IMR-90 (cell line): ENCODE measurements around the gene U2AF1. TPM values are rescaled to one million over a fixed set of nuclear protein-coding genes. Genes with fewer than 3 reads are reported as not detected.
"Not testable (repeated sequence)": the region's sequence is repeated elsewhere in the genome, so short reads cannot be mapped to it uniquely, and the experiment has no call there.

Experiments used
- ATAC-seq: fragments of 200-7000 bp; cut with Tn5 transposase; 2 replicates; pipeline ENCODE4 v1.9.1; 2020; ENCODE audit warnings: low read depth, mild to moderate bottlenecking, moderate library complexity
- BruUV-seq: library from RNA; stranded (reverse); fragments of 400-500 nt; replicated peaks from 2 replicates; lab custom pipeline; 2021; lab: Mats Ljungman, UMichigan
- CTCF ChIA-PET: fragments of 300-600 bp; formaldehyde crosslinking; extraction: SDS; loops from one replicate; lab custom pipeline; 2021; ENCODE audit warnings: antibody characterized with exemption; lab: Yijun Ruan, JAX
- POLR2A ChIA-PET: fragments of 300-600 bp; sonication (Branson Sonifier 250); formaldehyde crosslinking; loops from one replicate; lab custom pipeline; 2022; ENCODE audit warnings: antibody characterized with exemption; ENCODE audit not compliant: unreplicated experiment; lab: Charles Lee
- DNase-seq: peaks from one replicate; pipeline ENCODE4 v3.0.0; 2013
- H2AFZ ChIP-seq: replicated peaks from 2 replicates; pipeline ENCODE3; 2013; ENCODE audit warnings: low read length, mild to moderate bottlenecking; ENCODE audit not compliant: poor library complexity
- H2AK5ac ChIP-seq: 2 replicates; pipeline ENCODE4 v1.6.1; 2013; ENCODE audit warnings: low read depth, low read length, inconsistent platforms
- H2AK9ac ChIP-seq: replicated peaks from 2 replicates; pipeline ENCODE3; 2013; ENCODE audit warnings: mild to moderate bottlenecking, low read depth, low read length, moderate library complexity; ENCODE audit not compliant: poor library complexity
- H2BK120ac ChIP-seq: 2 replicates; pipeline ENCODE4 v1.6.1; 2013; ENCODE audit warnings: low read depth, low read length, inconsistent platforms
- H2BK15ac ChIP-seq: 3 replicates; pipeline ENCODE4 v1.6.1; 2013; ENCODE audit warnings: low read depth, low read length, inconsistent platforms
- H2BK20ac ChIP-seq: 2 replicates; pipeline ENCODE4 v1.6.1; 2013; ENCODE audit warnings: low read depth, mild to moderate bottlenecking, inconsistent platforms, low read length, moderate library complexity
- H2BK5ac ChIP-seq: 2 replicates; pipeline ENCODE4 v1.6.1; 2013; ENCODE audit warnings: mild to moderate bottlenecking, low read depth, low read length, inconsistent platforms; ENCODE audit not compliant: poor library complexity, severe bottlenecking
- H3K14ac ChIP-seq: replicated peaks from 2 replicates; pipeline ENCODE4 v1.6.1; 2013; ENCODE audit warnings: low read depth, low read length, inconsistent platforms
- H3K18ac ChIP-seq: 2 replicates; pipeline ENCODE4 v1.6.1; 2013; ENCODE audit warnings: low read depth, low read length, control low read depth
- H3K23ac ChIP-seq: 2 replicates; pipeline ENCODE4 v1.6.1; 2013; ENCODE audit warnings: low read depth, low read length, inconsistent platforms
- H3K27ac ChIP-seq: 2 replicates; pipeline ENCODE4 v1.5.1; 2013; ENCODE audit warnings: mild to moderate bottlenecking, control low read depth, low read length; ENCODE audit not compliant: insufficient read depth
- H3K27me3 ChIP-seq: 2 replicates; pipeline ENCODE4 v1.6.1; 2013; ENCODE audit warnings: low read length; ENCODE audit not compliant: control insufficient read depth, insufficient read depth
- H3K36me3 ChIP-seq: 2 replicates; pipeline ENCODE4 v1.6.1; 2013; ENCODE audit warnings: low read length, mixed read lengths; ENCODE audit not compliant: control insufficient read depth, insufficient read depth
- H3K4ac ChIP-seq: 2 replicates; pipeline ENCODE4 v1.6.1; 2013; ENCODE audit warnings: low read depth, low read length, inconsistent platforms
- H3K4me1 ChIP-seq: 2 replicates; pipeline ENCODE4 v1.6.1; 2013; ENCODE audit warnings: low read length, mixed read lengths; ENCODE audit not compliant: control insufficient read depth, insufficient read depth
- H3K4me2 ChIP-seq: 2 replicates; pipeline ENCODE4 v1.6.1; 2013; ENCODE audit warnings: low read depth, mild to moderate bottlenecking, control low read depth, low read length, moderate library complexity
- H3K4me3 ChIP-seq: 2 replicates; pipeline ENCODE4 v1.5.1; 2013; ENCODE audit warnings: low read depth, mild to moderate bottlenecking, control low read depth, low read length, moderate library complexity; ENCODE audit not compliant: insufficient read depth
- H3K56ac ChIP-seq: 2 replicates; pipeline ENCODE4 v1.6.1; 2013; ENCODE audit warnings: low read length, inconsistent platforms; ENCODE audit not compliant: insufficient read depth; ENCODE audit errors: extremely low read depth
- H3K79me1 ChIP-seq, 2 experiments: 2 replicates each; pipeline ENCODE4 v1.6.1; 2013; ENCODE audit warnings: low read length in 2 of 2, inconsistent platforms in 1 of 2, low read depth in 1 of 2
- H3K9ac ChIP-seq: 2 replicates; pipeline ENCODE4 v1.6.1; 2013; ENCODE audit warnings: low read depth, low read length, control low read depth
- H3K9me1 ChIP-seq: 2 replicates; pipeline ENCODE4 v1.6.1; 2013; ENCODE audit warnings: low read length, inconsistent platforms; ENCODE audit not compliant: insufficient read depth
- H3K9me3 ChIP-seq: 2 replicates; pipeline ENCODE4 v1.6.1; 2013; ENCODE audit warnings: low read length; ENCODE audit not compliant: control insufficient read depth, insufficient read depth
- H4K20me1 ChIP-seq: 2 replicates; pipeline ENCODE4 v1.6.1; 2013; ENCODE audit warnings: low read length, inconsistent platforms; ENCODE audit not compliant: insufficient read depth
- H4K5ac ChIP-seq: 2 replicates; pipeline ENCODE4 v1.6.1; 2013; ENCODE audit warnings: mild to moderate bottlenecking, low read depth, low read length, control low read depth
- H4K8ac ChIP-seq, 2 experiments: 2 replicates each; pipeline ENCODE4 v1.6.1; 2013; ENCODE audit warnings: low read depth in 2 of 2, low read length in 2 of 2, control low read depth in 1 of 2, inconsistent platforms in 1 of 2
- H4K91ac ChIP-seq: 2 replicates; pipeline ENCODE4 v1.6.1; 2013; ENCODE audit warnings: low read depth, low read length, inconsistent platforms; ENCODE audit not compliant: insufficient read depth
- WGBS, 2 experiments: methylation state at CpG; one replicate each; pipeline versions ENCODE4 v1.1.5 to v1.1.7; 2013; ENCODE audit warnings: missing lambda C conversion rate in 2 of 2; ENCODE audit not compliant: insufficient read length in 1 of 2; ENCODE audit errors: extremely low coverage in 2 of 2; 5-methylcytosine and 5-hydroxymethylcytosine counted together
- dilution Hi-C: fragments of 300-500 bp; cut with HindIII; formaldehyde crosslinking; loops from one replicate; pipeline ENCODE4 v1.14.3; 2018; ENCODE audit warnings: low sequenced_read_pairs; ENCODE audit not compliant: unreplicated experiment
- in situ Hi-C: fragments of 300-500 bp; cut with MboI; formaldehyde crosslinking; loops from 3 replicates; pipeline ENCODE4 v1.14.3; 2019; ENCODE audit warnings: low sequenced_read_pairs, inconsistent platforms, mixed read lengths
- intact Hi-C: fragments of 100-400 bp; cut with micrococcal nuclease; formaldehyde crosslinking; loops from 2 replicates; pipeline ENCODE4 v1.10.0; 2022
- polyA plus RNA-seq, 3 experiments: library from polyadenylated mRNA; depleted of rRNA; stranded (reverse); fragments of >200 nt; gene quantifications; 2 replicates each; pipeline ENCODE4 v1.2.3, GENCODE V29; 2012; ENCODE audit warnings: low replicate concordance in 1 of 3
- total RNA-seq: library from RNA; depleted of rRNA; stranded (reverse); fragments of >200 nt; gene quantifications from 2 replicates; pipeline ENCODE4 v1.2.3, GENCODE V29; 2012

Gene U2AF1
- total and polyA plus RNA-seq, 2 of the 4 experiments (the other 2 are of a cell fraction) = 6.5 to 8.5 TPM

- H3K79me1 ChIP-seq, H3K4me3 ChIP-seq, H2BK120ac ChIP-seq, H4K5ac ChIP-seq, H3K9me3 ChIP-seq, intact Hi-C loops, H3K4ac ChIP-seq, H2BK5ac ChIP-seq, H2BK20ac ChIP-seq, DNase-seq, H3K23ac ChIP-seq, H3K18ac ChIP-seq, H4K91ac ChIP-seq, POLR2A ChIA-PET, H3K4me2 ChIP-seq, H2AK9ac ChIP-seq, H3K27me3 ChIP-seq, H2BK15ac ChIP-seq, H4K20me1 ChIP-seq, in situ Hi-C loops, H4K8ac ChIP-seq, H3K4me1 ChIP-seq, H3K36me3 ChIP-seq, BruUV-seq, H3K14ac ChIP-seq, CTCF ChIA-PET, dilution Hi-C loops, H3K9ac ChIP-seq, H2AK5ac ChIP-seq, ATAC-seq, H3K56ac ChIP-seq, H2AFZ ChIP-seq, H3K27ac ChIP-seq, H3K9me1 ChIP-seq: not testable (repeated sequence)
- WGBS, 2 experiments = no CpG with 5 or more reads among the region's 6 CpGs
Observed at GRCh38 chr21:43114483-43114882, 7.1 kb upstream of the U2AF1 start.

- ATAC-seq, H2BK20ac ChIP-seq, BruUV-seq, H4K8ac ChIP-seq, H3K18ac ChIP-seq, H3K9me3 ChIP-seq, H3K14ac ChIP-seq, H3K9me1 ChIP-seq, H2BK15ac ChIP-seq, H3K4me3 ChIP-seq, H2AFZ ChIP-seq, CTCF ChIA-PET, H2AK5ac ChIP-seq, H4K5ac ChIP-seq, intact Hi-C loops, in situ Hi-C loops, H3K79me1 ChIP-seq, H3K9ac ChIP-seq, H3K27ac ChIP-seq, dilution Hi-C loops, H3K36me3 ChIP-seq, H2BK5ac ChIP-seq, H3K56ac ChIP-seq, H4K91ac ChIP-seq, H3K4ac ChIP-seq, H3K27me3 ChIP-seq, H4K20me1 ChIP-seq, POLR2A ChIA-PET, H3K4me2 ChIP-seq, DNase-seq, H3K23ac ChIP-seq, H2BK120ac ChIP-seq, H3K4me1 ChIP-seq, H2AK9ac ChIP-seq: not testable (repeated sequence)
- no CpG with 5 or more reads among the region's 7 CpGs for WGBS, 2 experiments
Observed at GRCh38 chr21:43109006-43109405, 1.6 kb upstream of the U2AF1 start.
